CD4-positive, alpha-beta T cell (primary cell): ENCODE data around the gene RAX. TPM values are rescaled to one million over a fixed set of nuclear protein-coding genes. Genes with fewer than 3 reads are reported as not detected.

Source experiments
- ATAC-seq: fragments of 200-7000 bp; cut with Tn5 transposase; one replicate; pipeline ENCODE4 v1.10.0; 2022; ENCODE audit warnings: mild to moderate bottlenecking; ENCODE audit not compliant: poor library complexity
- CTCF ChIA-PET: fragments of 350-600 bp; sonication (Branson Sonifier 250); formaldehyde crosslinking; loops from one replicate; lab custom pipeline; 2021; ENCODE audit warnings: antibody characterized with exemption, inconsistent platforms; lab: Charles Lee
- POLR2A ChIA-PET: fragments of 350-600 bp; sonication (Branson Sonifier 250); formaldehyde crosslinking; loops from one replicate; lab custom pipeline; 2021; ENCODE audit warnings: antibody characterized with exemption, inconsistent platforms; lab: Charles Lee
- DNase-seq, 14 experiments: peaks; one replicate each; pipeline ENCODE4 v3.0.0-alpha.2; 2013 to 2020; ENCODE audit warnings: mixed read lengths in 2 of 14
- H3K27ac ChIP-seq, 2 donors: one replicate each; pipeline versions ENCODE4 v1.5.1 to v1.7.0; 2013; ENCODE audit warnings: low read length in 2 of 2, low read depth in 1 of 2, mild to moderate bottlenecking in 1 of 2
- H3K27me3 ChIP-seq, 2 experiments: 1 replicate in 1 of 2; 2 replicates in 1 of 2; pipeline versions ENCODE4 v1.6.1 to v1.7.0; 2013; ENCODE audit warnings: low read length in 2 of 2, control low read depth in 1 of 2, mild to moderate bottlenecking in 1 of 2, moderate library complexity in 1 of 2; ENCODE audit not compliant: insufficient read depth in 2 of 2, control insufficient read depth in 1 of 2
- H3K36me3 ChIP-seq: one replicate; pipeline ENCODE4 v1.6.1; 2013; ENCODE audit warnings: low read length, control low read depth; ENCODE audit not compliant: insufficient read depth
- H3K4me1 ChIP-seq: one replicate; pipeline ENCODE4 v1.6.1; 2013; ENCODE audit warnings: low read length, control low read depth; ENCODE audit not compliant: insufficient read depth
- H3K4me3 ChIP-seq: one replicate; pipeline ENCODE4 v1.5.1; 2013; ENCODE audit warnings: mild to moderate bottlenecking, low read length, moderate library complexity
- H3K9me3 ChIP-seq, 2 experiments: 1 replicate in 1 of 2; 2 replicates in 1 of 2; pipeline versions ENCODE4 v1.6.1 to v1.7.0; 2013; ENCODE audit warnings: low read length in 2 of 2, mild to moderate bottlenecking in 2 of 2, control low read depth in 1 of 2, moderate library complexity in 1 of 2; ENCODE audit not compliant: control insufficient read depth in 1 of 2, insufficient read depth in 1 of 2
- H3K27ac Mint-ChIP-seq: one replicate; pipeline ENCODE4 v1.8.0; 2020; ENCODE audit warnings: mixed read lengths
- H3K27me3 Mint-ChIP-seq: one replicate; pipeline ENCODE4 v1.8.0; 2021; ENCODE audit warnings: mixed read lengths
- H3K36me3 Mint-ChIP-seq: one replicate; pipeline ENCODE4 v1.8.0; 2021; ENCODE audit warnings: low read depth, mixed read lengths
- H3K4me1 Mint-ChIP-seq: one replicate; pipeline ENCODE4 v1.8.0; 2021; ENCODE audit warnings: low read depth, mixed read lengths
- H3K4me3 Mint-ChIP-seq: one replicate; pipeline ENCODE4 v1.8.0; 2020; ENCODE audit warnings: mild to moderate bottlenecking, mixed read lengths
- H3K9me3 Mint-ChIP-seq: one replicate; pipeline ENCODE4 v1.8.0; 2020; ENCODE audit warnings: mixed read lengths
- intact Hi-C, 2 experiments: fragments of 100-400 bp; cut with DNase I in 1 of 2; cut with micrococcal nuclease in 1 of 2; formaldehyde crosslinking; loops; one replicate each; pipeline versions ENCODE4 v1.15.1 to v1.9.0; 2023 to 2025; cut with DNase I, micrococcal nuclease
- total RNA-seq, 174 experiments: library from RNA in 2 of 174; stranded (reverse) in 2 of 174; gene quantifications; one replicate each; pipeline ENCODE4 v1.2.3 and lab custom pipeline; 2021 to 2026
- TF ChIP-seq, protein P1 (sequence below): fragments of 200-600 bp; IDR thresholded peaks from one replicate; pipeline ENCODE4 v1.8.0; 2022; ENCODE audit warnings: antibody characterized with exemption, mild to moderate bottlenecking

Gene RAX
- total RNA-seq, 2 experiments from 2014 or later: not detected

DNA sequence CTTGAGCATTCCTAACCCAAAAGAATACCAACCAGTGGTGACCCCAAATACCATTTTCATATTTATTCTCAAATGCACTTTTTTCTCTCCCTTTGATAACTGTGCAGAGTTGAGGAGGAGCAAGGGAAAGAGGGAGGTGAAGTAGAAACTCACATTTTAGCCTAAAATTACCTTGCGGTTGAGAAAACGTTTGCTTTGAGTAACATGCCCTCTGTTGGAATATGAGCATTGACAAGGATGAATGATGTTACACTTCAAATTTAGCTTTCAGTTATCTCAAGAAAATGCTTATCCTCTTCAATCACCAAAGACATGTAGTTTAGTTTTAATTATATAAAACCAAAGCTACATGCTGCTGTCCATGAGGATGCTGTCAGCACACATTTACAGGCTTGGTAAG is 50.9 kb downstream of the RAX start:
- no peak overlapping the region for H3K4me3 ChIP-seq
- TF ChIP-seq, protein P1, sequence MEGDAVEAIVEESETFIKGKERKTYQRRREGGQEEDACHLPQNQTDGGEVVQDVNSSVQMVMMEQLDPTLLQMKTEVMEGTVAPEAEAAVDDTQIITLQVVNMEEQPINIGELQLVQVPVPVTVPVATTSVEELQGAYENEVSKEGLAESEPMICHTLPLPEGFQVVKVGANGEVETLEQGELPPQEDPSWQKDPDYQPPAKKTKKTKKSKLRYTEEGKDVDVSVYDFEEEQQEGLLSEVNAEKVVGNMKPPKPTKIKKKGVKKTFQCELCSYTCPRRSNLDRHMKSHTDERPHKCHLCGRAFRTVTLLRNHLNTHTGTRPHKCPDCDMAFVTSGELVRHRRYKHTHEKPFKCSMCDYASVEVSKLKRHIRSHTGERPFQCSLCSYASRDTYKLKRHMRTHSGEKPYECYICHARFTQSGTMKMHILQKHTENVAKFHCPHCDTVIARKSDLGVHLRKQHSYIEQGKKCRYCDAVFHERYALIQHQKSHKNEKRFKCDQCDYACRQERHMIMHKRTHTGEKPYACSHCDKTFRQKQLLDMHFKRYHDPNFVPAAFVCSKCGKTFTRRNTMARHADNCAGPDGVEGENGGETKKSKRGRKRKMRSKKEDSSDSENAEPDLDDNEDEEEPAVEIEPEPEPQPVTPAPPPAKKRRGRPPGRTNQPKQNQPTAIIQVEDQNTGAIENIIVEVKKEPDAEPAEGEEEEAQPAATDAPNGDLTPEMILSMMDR: no peak
- H3K27ac Mint-ChIP-seq: no peak overlapping the region
- H3K9me3 Mint-ChIP-seq: no peaks in the 10 kb centered on the region
- H3K36me3 Mint-ChIP-seq: no peaks in the 10 kb centered on the region
- H3K4me1 ChIP-seq: no peaks in the 10 kb centered on the region
- POLR2A ChIA-PET: no interaction called here
- H3K36me3 ChIP-seq: no peaks in the 10 kb centered on the region
- H3K27me3 Mint-ChIP-seq: peaks cover 85% of the 10 kb centered on the region
- intact Hi-C loops: no loop called here
- ATAC-seq (no peak), DNase-seq (no peak)
- no peak overlapping the region for H3K4me3 Mint-ChIP-seq
- H3K9me3 ChIP-seq: peaks cover 0 to 7% of the 10 kb centered on the region in 2 experiments
- H3K27ac ChIP-seq: no peak overlapping the region
- H3K27me3 ChIP-seq: peaks cover 38 to 59% of the 10 kb centered on the region in 2 experiments
- peaks cover 12% of the 10 kb centered on the region for H3K4me1 Mint-ChIP-seq
- CTCF ChIA-PET: no interaction called here

- Mint-ChIP-seq H3K9me3 (no peaks in the 10 kb centered on the region), H3K36me3 (no peaks in the 10 kb centered on the region), H3K4me3 (no peak overlapping the region), H3K27me3 (peaks cover 87% of the 10 kb centered on the region), H3K4me1 (peaks cover 12% of the 10 kb centered on the region), H3K27ac (no peak overlapping the region)
- ChIA-PET POLR2A (no interaction called here), CTCF (no interaction called here)
- intact Hi-C loops: no loop called here
- Histone ChIP-seq H3K36me3 (no peaks in the 10 kb centered on the region), H3K4me3 (no peak overlapping the region), H3K27ac (no peak overlapping the region), H3K4me1 (no peaks in the 10 kb centered on the region), H3K9me3 (peaks cover 0 to 7% of the 10 kb centered on the region in 2 experiments), H3K27me3 (peaks cover 38 to 63% of the 10 kb centered on the region in 2 experiments)
- TF ChIP-seq, protein P1: no peak
- ATAC-seq: no peak
- no peak for DNase-seq
Measured at GRCh38 chr18:59220784-59221765, 52.2 kb downstream of the RAX start.

DNA sequence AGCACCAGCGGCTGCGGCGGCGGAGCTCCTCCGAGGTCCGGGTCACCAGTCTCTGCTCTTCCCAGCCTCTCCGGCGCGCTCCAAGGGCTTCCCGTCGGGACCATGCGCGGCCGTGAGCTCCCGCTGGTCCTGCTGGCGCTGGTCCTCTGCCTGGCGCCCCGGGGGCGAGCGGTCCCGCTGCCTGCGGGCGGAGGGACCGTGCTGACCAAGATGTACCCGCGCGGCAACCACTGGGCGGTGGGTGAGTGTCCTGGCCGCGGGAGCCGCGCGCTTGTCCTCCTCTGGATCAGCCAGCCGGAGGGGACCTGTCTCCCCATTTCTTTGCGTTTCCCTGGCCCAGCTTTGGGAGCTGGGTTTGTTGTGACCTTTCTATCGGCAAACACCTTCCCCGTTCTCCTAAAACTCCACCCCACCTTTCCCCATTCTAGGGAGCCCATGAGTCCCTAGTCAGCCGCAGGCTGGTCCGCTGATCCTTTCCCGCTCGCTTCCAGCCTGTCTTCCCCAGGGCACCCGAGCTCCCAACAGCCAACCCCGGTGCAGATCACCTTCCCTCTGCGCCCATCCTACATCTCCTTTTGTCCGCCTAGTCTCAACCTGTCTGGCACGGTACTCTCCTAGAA is 53.0 kb downstream of the RAX start:
- no peak for ATAC-seq
- peaks cover 38 to 60% of the 10 kb centered on the region in 2 experiments for H3K27me3 ChIP-seq
- H3K27ac Mint-ChIP-seq: no peak overlapping the region

More for the DNA sequence above, 53.0 kb downstream of the RAX start:
- H3K4me3 ChIP-seq: no peak overlapping the region
- H3K4me3 Mint-ChIP-seq: no peak overlapping the region
- no peaks in the 10 kb centered on the region for H3K36me3 Mint-ChIP-seq
- no peaks in the 10 kb centered on the region for H3K4me1 ChIP-seq
- H3K9me3 Mint-ChIP-seq: no peaks in the 10 kb centered on the region
- no peak overlapping the region for H3K27ac ChIP-seq
- intact Hi-C loops: no loop called here
- H3K9me3 ChIP-seq: peaks cover 0 to 7% of the 10 kb centered on the region in 2 experiments
- DNase-seq: no peak
- TF ChIP-seq, protein P1: no peak
- ChIA-PET POLR2A (no interaction called here), CTCF (no interaction called here)
- H3K27me3 Mint-ChIP-seq: peaks cover 88% of the 10 kb centered on the region
- no peaks in the 10 kb centered on the region for H3K36me3 ChIP-seq
- peaks cover 12% of the 10 kb centered on the region for H3K4me1 Mint-ChIP-seq
